Bronchial smooth muscle cell (primary cell): ENCODE measurements around the gene FOXD4L1. TPM values are rescaled to one million over a fixed set of nuclear protein-coding genes. Genes with fewer than 3 reads are reported as not detected.

Experiments used
- total RNA-seq: library from RNA; depleted of rRNA; stranded (reverse); fragments of >200 nt; gene quantifications from 2 replicates; pipeline ENCODE4 v1.2.1, GENCODE V29; 2014

FOXD4L1 gene
- total RNA-seq: under 0.01 TPM in 1 of 2 replicates, not detected in the other

DNA sequence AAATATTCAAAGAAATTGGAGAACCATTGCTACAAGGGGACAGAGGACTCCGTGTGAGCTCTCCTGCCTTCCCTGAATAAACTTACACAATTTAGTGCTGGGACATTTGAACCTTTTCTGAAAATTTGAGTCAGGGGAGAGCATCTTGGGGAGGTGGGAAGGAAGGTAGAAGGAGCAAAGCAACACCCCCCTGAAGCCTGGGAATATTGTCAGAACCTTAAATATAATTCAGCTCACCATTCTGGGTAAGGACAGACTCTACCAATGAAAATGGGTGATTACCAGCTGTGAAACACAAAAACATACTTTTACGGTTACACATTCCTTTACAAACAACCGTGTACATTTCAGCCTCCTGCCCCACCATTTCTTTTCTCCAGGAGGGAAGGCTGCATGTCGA is at the start of gene FOXD4L1:
Gene FOXD4L1, plus strand, starts transcription at position 301 of the 400 bp plus-strand sequence. CDS start 592 bp downstream, outside the sequence.

Other genes with a start within 250 kb of the FOXD4L1 start
- 0.43 and 0.79 TPM in 2 replicates for gene PAX8, start 219.7 kb upstream of the FOXD4L1 start, total RNA-seq
- 59.7 and 95.2 TPM in 2 replicates for gene ZNG1B, start 61.0 kb upstream of the FOXD4L1 start, total RNA-seq
- gene RABL2A, start 128.6 kb downstream of the FOXD4L1 start, total RNA-seq: 11.8 and 18.4 TPM in 2 replicates